ENCODE results near the gene PDIA6. TPM values are rescaled to one million over a fixed set of nuclear protein-coding genes. Genes with fewer than 3 reads are reported as not detected.

PDIA6 gene
- total RNA-seq, 4 donors from 2014 or later = 81.6 to 131 (median 107) TPM

DNA sequence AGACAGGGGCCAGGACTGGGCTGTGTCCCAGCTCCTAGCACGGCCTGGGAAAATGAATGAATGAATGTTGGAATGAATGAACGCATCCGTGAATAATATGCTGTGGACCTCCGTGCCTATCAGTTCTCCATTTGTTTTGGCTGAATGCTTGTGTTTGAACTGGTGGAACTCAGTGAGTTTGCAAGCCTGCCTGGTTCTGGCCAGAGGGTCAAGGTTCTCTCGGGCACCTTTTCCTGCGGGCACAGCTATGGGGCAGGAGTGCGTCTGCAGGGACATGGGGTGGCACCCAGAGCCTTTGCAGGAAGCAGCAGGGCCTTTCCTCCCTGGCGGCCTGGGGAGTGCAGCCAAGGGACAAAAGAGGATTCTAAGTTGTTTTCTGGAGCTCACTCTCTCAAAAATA lies 17.6 kb upstream of the PDIA6 start:
- intact Hi-C loops (cut with DNase I) = no loop called here
- DNase-seq = no peak
- 79 to 83% methylated on average over 2 to 6 of the region's 8 CpGs for WGBS, 2 donors

GRCh38 chr2:10829299-10829698 lies 16.7 kb upstream of the PDIA6 start:
- intact Hi-C loops (cut with DNase I) = no loop called here
- 68 to 72% methylated on average over 3 of the region's 3 CpGs for WGBS, 2 donors

More for the DNA sequence above, 17.6 kb upstream of the PDIA6 start:
- Histone ChIP-seq H3K27me3 (peaks cover 0 to 89% (median 0%) of the 10 kb centered on the region in 4 donors), H3K36me3 (no peaks in the 10 kb centered on the region), H3K4me1 (peaks cover 0 to 10% (median 0%) of the 10 kb centered on the region in 3 donors), H3K27ac (no peak overlapping the region), H3K9me3 (no peaks in the 10 kb centered on the region), H3K4me3 (no peak overlapping the region)
- TF ChIP-seq CTCF (IDR thresholded peaks at IDR 0.05) = no peak
- no peak for TF ChIP-seq POLR2A (IDR thresholded peaks at IDR 0.05)

DNA sequence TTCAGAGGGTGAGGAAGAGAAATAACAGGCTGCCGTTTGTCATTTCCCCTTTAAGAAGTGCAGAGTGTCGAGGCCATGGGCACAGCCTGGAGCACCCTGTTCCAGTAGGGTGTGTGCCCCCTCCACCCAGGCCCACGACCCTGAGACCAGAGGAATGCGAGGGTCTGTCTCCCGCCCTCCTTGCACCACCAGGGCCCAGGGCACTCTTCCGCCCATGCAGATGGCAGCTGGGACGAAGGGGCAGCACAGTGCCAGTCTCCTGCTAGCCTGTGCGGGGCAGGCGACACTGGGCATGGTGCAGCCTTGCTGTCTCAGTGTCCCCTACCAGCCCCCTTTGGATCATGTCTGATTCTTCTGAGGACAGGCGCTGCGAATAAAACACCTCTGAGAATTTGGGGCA lies 15.8 kb upstream of the PDIA6 start:
- no peak overlapping the region for H3K27ac ChIP-seq
- H3K4me3 ChIP-seq = no peak overlapping the region
- WGBS, 2 donors = 54 to 58% methylated on average over 6 of the region's 11 CpGs
- H3K9me3 ChIP-seq = no peaks in the 10 kb centered on the region
- H3K36me3 ChIP-seq = no peaks in the 10 kb centered on the region
- DNase-seq = no peak
- intact Hi-C loops (cut with DNase I) = no loop called here
- peaks cover 0 to 93% (median 0%) of the 10 kb centered on the region in 4 donors for H3K27me3 ChIP-seq
- TF ChIP-seq CTCF (IDR thresholded peaks at IDR 0.05) (no peak), POLR2A (IDR thresholded peaks at IDR 0.05) (no peak)
- peaks cover 0 to 8% (median 0%) of the 10 kb centered on the region in 3 donors for H3K4me1 ChIP-seq

More at GRCh38 chr2:10829299-10829698, 16.7 kb upstream of the PDIA6 start:
- H3K4me3 ChIP-seq = no peak overlapping the region
- no peaks in the 10 kb centered on the region for H3K9me3 ChIP-seq
- no peak for TF ChIP-seq CTCF (IDR thresholded peaks at IDR 0.05)
- no peak for TF ChIP-seq POLR2A (IDR thresholded peaks at IDR 0.05)
- no peak for DNase-seq
- H3K27me3 ChIP-seq = peaks cover 0 to 92% (median 0%) of the 10 kb centered on the region in 4 donors
- H3K36me3 ChIP-seq = no peaks in the 10 kb centered on the region
- peaks cover 0 to 8% (median 0%) of the 10 kb centered on the region in 3 donors for H3K4me1 ChIP-seq
- no peak overlapping the region for H3K27ac ChIP-seq

DNA sequence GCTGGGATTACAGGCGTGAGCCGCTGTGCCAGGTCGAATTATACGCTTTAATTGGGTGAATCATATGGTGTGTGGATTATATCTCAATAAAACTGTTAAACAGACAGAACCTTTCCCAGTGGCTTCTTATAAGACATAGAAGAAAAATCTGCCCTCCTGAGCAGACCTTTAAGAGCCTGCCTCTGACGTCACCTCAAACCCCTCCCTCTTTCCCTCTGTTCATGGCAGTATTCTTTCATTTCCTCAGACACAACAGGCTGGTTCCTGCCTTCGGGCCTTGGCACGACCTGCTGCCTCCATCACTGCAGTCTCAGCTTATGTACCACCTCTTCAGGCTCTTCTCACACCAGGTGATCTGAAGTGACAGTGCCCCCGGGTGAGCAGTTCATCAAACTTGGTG lies 14.0 kb upstream of the PDIA6 start:
- H3K27me3 ChIP-seq = peaks cover 0 to 76% (median 0%) of the 10 kb centered on the region in 4 donors
- H3K27ac ChIP-seq = no peak overlapping the region
- TF ChIP-seq CTCF (IDR thresholded peaks at IDR 0.05) (no peak), POLR2A (IDR thresholded peaks at IDR 0.05) (no peak)
- 66 to 71% methylated on average over 8 of the region's 8 CpGs for WGBS, 2 donors
- intact Hi-C loops (cut with DNase I) = no loop called here
- no peaks in the 10 kb centered on the region for H3K4me1 ChIP-seq
- no peak overlapping the region for H3K4me3 ChIP-seq
- no peak for DNase-seq
- H3K9me3 ChIP-seq = no peaks in the 10 kb centered on the region
- no peaks in the 10 kb centered on the region for H3K36me3 ChIP-seq

DNA sequence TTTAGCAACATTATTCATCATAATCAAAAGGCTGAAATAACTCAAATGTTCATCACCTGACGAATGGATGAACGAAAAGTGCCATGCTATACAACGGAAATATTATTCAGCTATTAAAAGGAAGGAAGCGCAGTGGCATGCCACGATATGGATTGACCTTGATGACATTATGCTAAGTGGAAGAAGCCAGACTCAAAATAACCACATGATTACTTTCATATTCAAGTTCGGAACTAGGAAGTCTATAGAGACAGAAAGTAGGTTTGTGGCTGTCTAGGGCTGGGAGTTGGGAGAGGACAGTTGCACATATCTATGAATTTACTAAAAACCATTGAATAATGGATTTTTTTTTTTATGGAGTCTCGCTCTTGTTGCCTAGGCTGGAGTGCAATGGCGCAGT lies 13.4 kb upstream of the PDIA6 start:
- TF ChIP-seq CTCF (IDR thresholded peaks at IDR 0.05) = no peak
- no peak for TF ChIP-seq POLR2A (IDR thresholded peaks at IDR 0.05)
- H3K27ac ChIP-seq = no peak overlapping the region
- peaks cover 0 to 75% (median 0%) of the 10 kb centered on the region in 4 donors for H3K27me3 ChIP-seq
- no peak overlapping the region for H3K4me3 ChIP-seq
- WGBS, 2 donors = 58 to 60% methylated on average over 8 of the region's 8 CpGs
- DNase-seq = no peak
- H3K9me3 ChIP-seq = no peaks in the 10 kb centered on the region
- no peaks in the 10 kb centered on the region for H3K36me3 ChIP-seq
- no peaks in the 10 kb centered on the region for H3K4me1 ChIP-seq
- intact Hi-C loops (cut with DNase I) = no loop called here
